CD4-positive, alpha-beta memory T cell (primary cell): Measurements from ENCODE around the gene CDKN2B-AS1. TPM values are rescaled to one million over a fixed set of nuclear protein-coding genes. Genes with fewer than 3 reads are reported as not detected.

Experiments
- polyA plus RNA-seq, 2 donors: library from polyadenylated mRNA; unstranded; fragments of 300-500 nt; fragmentation: Illumina TruSeq; gene quantifications; one replicate each; pipeline ENCODE4 v1.2.3, GENCODE V29; 2021
- total RNA-seq, 2 experiments: library from RNA; stranded (reverse); gene quantifications; one replicate each; pipeline ENCODE4 v1.2.3, GENCODE V29; 2021

Gene CDKN2B-AS1
- total and polyA plus RNA-seq, 4 experiments from 2014 or later: 0.11 to 2.2 (median 1.9) TPM; not detected in 1

Other genes with a start within 250 kb of the CDKN2B-AS1 start
- 10 to 100 TPM; 45.5 to 47.9 TPM for gene MTAP, start 192.2 kb upstream of the CDKN2B-AS1 start, total RNA-seq
- 10 to 100 TPM; 21.1 to 22.5 TPM for gene MTAP, start 192.2 kb upstream of the CDKN2B-AS1 start, polyA plus RNA-seq
- 1 to 10 TPM; 6.1 to 7.0 TPM for gene CDKN2A, start 399 bp upstream of the CDKN2B-AS1 start, total RNA-seq
- gene CDKN2A, start 399 bp upstream of the CDKN2B-AS1 start, polyA plus RNA-seq: 1 to 10 TPM; 5.4 to 6.3 TPM
- under 1 TPM; 0.64 TPM for gene CDKN2B, start 14.5 kb downstream of the CDKN2B-AS1 start, total RNA-seq
- gene CDKN2B, start 14.5 kb downstream of the CDKN2B-AS1 start, polyA plus RNA-seq: 1 to 10 TPM in 1 of 2 donors, under 1 TPM in 1; 0.26 to 2.1 TPM